Measurements from ENCODE around the gene LENG8. TPM values are rescaled to one million over a fixed set of nuclear protein-coding genes. Genes with fewer than 3 reads are reported as not detected.

Gene LENG8
- total and polyA plus RNA-seq, 10 of the 15 experiments (the other 5 are each of a cell fraction or from before 2014, with no cell fraction given): 2.3 to 145 (median 34.4) TPM

DNA sequence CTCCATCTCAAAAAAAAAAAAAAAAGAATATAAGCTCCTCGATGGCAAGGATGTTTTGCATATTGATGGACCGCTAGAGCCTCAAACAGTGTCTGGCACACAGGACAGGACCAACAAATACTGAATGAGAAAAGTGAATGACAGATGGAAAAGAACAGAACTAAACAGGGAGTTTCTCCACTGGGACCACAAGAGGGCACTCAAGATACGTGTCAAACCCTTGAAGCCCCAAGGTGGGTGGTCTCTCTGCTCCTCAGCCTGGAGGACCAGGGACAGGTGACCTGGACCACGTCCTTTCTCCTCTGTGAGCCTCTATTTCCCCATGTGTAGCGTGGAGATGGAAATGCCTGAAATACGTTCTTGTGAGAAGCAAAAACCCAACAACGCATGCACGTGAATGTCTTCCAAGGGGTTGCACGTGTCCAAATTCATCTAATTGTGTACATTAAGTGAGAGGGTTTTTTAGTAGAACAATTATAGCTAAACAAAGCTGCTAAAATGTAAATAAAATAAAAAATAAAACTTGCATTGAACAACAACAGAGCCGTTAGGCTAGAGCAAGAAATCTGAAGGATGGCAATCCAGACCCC is 29.8 kb downstream of the LENG8 start (continued):
- TF ChIP-seq, protein P1, sequence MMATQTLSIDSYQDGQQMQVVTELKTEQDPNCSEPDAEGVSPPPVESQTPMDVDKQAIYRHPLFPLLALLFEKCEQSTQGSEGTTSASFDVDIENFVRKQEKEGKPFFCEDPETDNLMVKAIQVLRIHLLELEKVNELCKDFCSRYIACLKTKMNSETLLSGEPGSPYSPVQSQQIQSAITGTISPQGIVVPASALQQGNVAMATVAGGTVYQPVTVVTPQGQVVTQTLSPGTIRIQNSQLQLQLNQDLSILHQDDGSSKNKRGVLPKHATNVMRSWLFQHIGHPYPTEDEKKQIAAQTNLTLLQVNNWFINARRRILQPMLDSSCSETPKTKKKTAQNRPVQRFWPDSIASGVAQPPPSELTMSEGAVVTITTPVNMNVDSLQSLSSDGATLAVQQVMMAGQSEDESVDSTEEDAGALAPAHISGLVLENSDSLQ (IDR thresholded peaks at IDR 0.05): peak; percentile 70
- TF ChIP-seq CREM (IDR thresholded peaks at IDR 0.05; ENCODE audit: low read depth): no peak
- no peak for TF ChIP-seq BHLHE40 (IDR thresholded peaks at IDR 0.05; ENCODE audit: borderline replicate concordance in 1 of 2, low read depth in 2 of 2, low read length in 1 of 2)
- no peak for TF ChIP-seq RAD51 (IDR thresholded peaks at IDR 0.05)

DNA sequence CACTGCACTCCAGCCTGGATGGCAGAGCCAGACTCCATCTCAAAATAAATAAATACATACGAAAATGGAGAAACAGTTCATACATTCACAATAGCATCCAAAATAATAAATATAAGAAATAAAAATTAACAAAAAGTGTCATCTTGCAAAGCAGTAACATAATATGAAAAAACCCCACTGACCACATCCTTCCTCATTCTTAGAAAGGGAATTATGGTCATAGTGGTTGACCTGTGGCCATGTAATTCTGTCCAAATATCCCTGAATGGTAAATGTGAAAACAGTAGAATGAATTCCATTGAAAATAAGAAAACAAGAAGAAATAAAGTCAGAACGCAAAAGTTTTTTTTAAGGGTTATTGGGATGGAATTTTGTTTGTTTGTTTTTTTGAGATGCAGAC is 31.1 kb downstream of the LENG8 start:
- in situ Hi-C loops (cut with MboI) (no loop called here), intact Hi-C loops (cut with micrococcal nuclease; ENCODE audit: unreplicated experiment) (loop anchor here (5.0 kb wide), 2 partner anchors 37 to 72 kb away; no protein-coding TSS in a partner anchor)
- ATAC-seq (no peak), FAIRE-seq (no peak), DNase-seq (ENCODE audit: low read depth, low spot score) (no peak)
- Histone ChIP-seq H4K20me1 (ENCODE audit: control insufficient read depth, insufficient read depth) (no peaks in the 10 kb centered on the region), H3K4me2 (ENCODE audit: control insufficient read depth, insufficient read depth) (no peak overlapping the region), H3K27me3 (replicated peaks in 1 of 2; ENCODE audit: control insufficient read depth in 2 of 2, insufficient read depth in 2 of 2, low read length in 1 of 2) (no peaks in the 10 kb centered on the region; a peak in 1 of 4 replicates), H2AFZ (ENCODE audit: control insufficient read depth, low read depth, low read length) (no peak overlapping the region), H3K9ac (ENCODE audit: control insufficient read depth, insufficient read depth, low read length) (no peak overlapping the region), H3K4me3 (no peak overlapping the region), H3K27ac (ENCODE audit: control insufficient read depth, insufficient read depth) (no peak overlapping the region), H3K79me2 (ENCODE audit: control insufficient read depth, insufficient read depth, low read length) (no peaks in the 10 kb centered on the region), H3K4me1 (ENCODE audit: control insufficient read depth, insufficient read depth, low read length) (peaks cover 7% of the 10 kb centered on the region; the same call in 1 of the 2 replicates), H3K9me3 (replicated peaks; ENCODE audit: control insufficient read depth, insufficient read depth, low read length) (no peaks in the 10 kb centered on the region), H3K36me3 (ENCODE audit: control insufficient read depth in 2 of 2, insufficient read depth in 2 of 2, low read length in 1 of 2) (no peaks in the 10 kb centered on the region)
- SMC1A ChIA-PET (ENCODE audit: uncharacterized antibody, unreplicated experiment): interaction anchor here (1.1 to 7.3 kb wide), 5 partner anchors 52 to 202 kb away, joined by 3 to 118 read pairs (median 20); no protein-coding TSS in a partner anchor
- RAD21 ChIA-PET (ENCODE audit: unreplicated experiment): interaction anchor here (0.8 to 6.5 kb wide), 5 partner anchors 141 to 652 kb away, joined by 3 to 59 read pairs (median 4); no protein-coding TSS in a partner anchor
- CTCF ChIA-PET: interaction anchor here (1.0 to 8.5 kb wide), 12 partner anchors 11 to 203 kb away, joined by 3 to 236 read pairs (median 10); partner anchors contain the start of gene LILRB4
- POLR2A ChIA-PET: no interaction called here
- 0% methylated on average over 2 of the region's 2 CpGs for WGBS (ENCODE audit: insufficient coverage, insufficient replicate concordance, low lambda C conversion rate, missing lambda C conversion rate)
- TF ChIP-seq RUNX3 (IDR thresholded peaks at IDR 0.05; ENCODE audit: low read length): peak; percentile 69
- TF ChIP-seq, protein P2, sequence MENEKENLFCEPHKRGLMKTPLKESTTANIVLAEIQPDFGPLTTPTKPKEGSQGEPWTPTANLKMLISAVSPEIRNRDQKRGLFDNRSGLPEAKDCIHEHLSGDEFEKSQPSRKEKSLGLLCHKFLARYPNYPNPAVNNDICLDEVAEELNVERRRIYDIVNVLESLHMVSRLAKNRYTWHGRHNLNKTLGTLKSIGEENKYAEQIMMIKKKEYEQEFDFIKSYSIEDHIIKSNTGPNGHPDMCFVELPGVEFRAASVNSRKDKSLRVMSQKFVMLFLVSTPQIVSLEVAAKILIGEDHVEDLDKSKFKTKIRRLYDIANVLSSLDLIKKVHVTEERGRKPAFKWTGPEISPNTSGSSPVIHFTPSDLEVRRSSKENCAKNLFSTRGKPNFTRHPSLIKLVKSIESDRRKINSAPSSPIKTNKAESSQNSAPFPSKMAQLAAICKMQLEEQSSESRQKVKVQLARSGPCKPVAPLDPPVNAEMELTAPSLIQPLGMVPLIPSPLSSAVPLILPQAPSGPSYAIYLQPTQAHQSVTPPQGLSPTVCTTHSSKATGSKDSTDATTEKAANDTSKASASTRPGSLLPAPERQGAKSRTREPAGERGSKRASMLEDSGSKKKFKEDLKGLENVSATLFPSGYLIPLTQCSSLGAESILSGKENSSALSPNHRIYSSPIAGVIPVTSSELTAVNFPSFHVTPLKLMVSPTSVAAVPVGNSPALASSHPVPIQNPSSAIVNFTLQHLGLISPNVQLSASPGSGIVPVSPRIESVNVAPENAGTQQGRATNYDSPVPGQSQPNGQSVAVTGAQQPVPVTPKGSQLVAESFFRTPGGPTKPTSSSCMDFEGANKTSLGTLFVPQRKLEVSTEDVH (IDR thresholded peaks at IDR 0.05; ENCODE audit: low read depth, partially characterized antibody): no peak
- TF ChIP-seq, protein P3, sequence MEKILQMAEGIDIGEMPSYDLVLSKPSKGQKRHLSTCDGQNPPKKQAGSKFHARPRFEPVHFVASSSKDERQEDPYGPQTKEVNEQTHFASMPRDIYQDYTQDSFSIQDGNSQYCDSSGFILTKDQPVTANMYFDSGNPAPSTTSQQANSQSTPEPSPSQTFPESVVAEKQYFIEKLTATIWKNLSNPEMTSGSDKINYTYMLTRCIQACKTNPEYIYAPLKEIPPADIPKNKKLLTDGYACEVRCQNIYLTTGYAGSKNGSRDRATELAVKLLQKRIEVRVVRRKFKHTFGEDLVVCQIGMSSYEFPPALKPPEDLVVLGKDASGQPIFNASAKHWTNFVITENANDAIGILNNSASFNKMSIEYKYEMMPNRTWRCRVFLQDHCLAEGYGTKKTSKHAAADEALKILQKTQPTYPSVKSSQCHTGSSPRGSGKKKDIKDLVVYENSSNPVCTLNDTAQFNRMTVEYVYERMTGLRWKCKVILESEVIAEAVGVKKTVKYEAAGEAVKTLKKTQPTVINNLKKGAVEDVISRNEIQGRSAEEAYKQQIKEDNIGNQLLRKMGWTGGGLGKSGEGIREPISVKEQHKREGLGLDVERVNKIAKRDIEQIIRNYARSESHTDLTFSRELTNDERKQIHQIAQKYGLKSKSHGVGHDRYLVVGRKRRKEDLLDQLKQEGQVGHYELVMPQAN (conservative IDR thresholded peaks at IDR 0.05): no peak
- no TSS peak for BruUV-seq (replicated peaks)

Measured in GM12878 (cell line).